ENCODE measurements around the gene ZNF282.
A peak's percentile ranks its signal among the peaks of the same experiment; 100 is the strongest.

ZNF282 gene

GRCh38 chr7:149195180-149196150 lies at the start of gene ZNF282:
Gene ZNF282 (plus strand): TSS chr7:149195546. CDS start chr7:149195590, 44 bp downstream.
- DNase-seq: peak; percentile 37 to 62 (median 49)

DNA sequence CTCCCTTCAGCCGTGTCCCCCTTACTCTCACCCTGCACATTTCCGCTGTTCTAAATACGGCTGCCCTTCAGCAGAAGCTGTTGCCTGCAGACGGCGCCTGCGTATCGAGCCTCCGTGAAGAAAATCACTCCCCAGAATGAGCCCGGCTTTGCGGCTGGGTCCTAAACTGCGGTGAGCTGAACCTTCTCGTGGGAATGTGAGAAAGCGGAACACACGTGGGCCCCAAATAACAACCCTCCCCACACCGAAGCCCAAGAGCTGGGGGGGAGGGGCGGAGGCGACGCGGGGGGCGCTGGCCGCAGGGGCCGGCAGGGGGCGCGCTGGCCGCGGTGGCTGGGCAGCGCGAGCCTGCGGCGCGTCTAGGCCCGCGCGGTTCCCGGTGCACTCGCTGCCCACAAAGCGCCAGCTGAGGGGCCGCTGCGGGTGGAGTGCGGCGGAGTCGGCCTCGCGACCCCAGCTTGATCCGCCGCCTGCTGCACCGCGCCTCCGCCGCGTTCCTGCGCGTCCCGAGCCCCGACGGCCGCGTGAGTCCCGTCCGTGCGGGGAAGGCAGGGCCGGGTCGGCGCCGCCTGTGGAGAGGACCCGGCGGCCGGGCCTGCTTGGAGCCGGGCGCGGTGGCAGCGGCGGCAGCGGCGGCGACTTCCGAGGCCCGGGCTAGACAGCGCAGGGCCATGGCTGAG lies 48.1 kb upstream of the ZNF282 start, which contains the start of gene ZNF398:
Gene ZNF398, plus strand, starts transcription at position 382 of the 680 bp plus-strand sequence. Its CDS starts 290 bp downstream, at position 672.
- peak; percentile 61 to 74 (median 68) for DNase-seq

DNA sequence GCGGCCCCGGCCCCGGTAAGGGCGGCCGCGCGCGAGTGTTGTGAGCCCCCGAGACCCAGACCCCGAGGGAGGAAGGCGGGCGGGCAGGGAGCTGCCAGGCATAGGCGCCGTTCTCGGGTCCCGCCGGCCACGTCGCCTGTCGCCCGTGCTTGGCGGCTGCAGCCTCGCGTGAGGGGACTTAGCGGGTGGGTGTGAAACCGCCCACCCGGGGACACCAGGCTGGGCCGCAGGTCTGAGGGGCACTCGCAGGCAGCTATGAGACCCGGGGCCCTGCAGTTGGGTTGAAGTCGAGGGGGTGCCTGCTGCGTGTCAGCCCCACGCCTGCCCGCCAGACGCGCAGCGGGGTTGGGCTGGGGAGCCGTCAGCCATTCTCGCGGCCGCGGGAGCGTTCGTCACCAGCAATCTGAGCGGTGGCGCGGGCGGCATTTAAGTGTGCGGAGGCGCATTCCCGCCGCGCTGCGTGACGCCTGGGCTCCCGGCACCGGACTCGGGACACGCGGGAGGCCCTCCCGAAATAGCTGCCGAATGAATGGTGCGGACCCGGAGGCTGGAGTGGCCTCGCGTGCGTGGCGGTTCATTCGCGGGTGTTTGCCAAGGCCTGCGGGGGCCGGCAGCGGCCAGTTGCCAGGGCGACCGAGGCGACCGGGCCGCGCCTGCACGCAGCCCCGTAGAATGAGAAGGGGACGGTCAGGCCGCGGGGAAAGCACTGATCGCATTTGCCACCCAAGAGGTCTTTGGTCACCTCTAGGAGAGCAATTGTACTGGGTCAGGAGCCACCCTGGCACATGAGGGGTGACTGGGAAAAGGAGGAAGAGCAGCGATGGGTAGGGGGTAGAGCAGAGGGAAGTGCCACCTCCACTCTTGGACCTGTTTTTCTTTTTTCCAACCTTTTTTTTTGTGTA lies 47.3 kb upstream of the ZNF282 start:
- DNase-seq: peak; percentile 23 to 49 (median 42)

GRCh38 chr7:149150981-149151380 lies 44.4 kb upstream of the ZNF282 start:
- no peak for DNase-seq

GRCh38 chr7:149153346-149153745 lies 42.0 kb upstream of the ZNF282 start:
- no peak for DNase-seq

DNA sequence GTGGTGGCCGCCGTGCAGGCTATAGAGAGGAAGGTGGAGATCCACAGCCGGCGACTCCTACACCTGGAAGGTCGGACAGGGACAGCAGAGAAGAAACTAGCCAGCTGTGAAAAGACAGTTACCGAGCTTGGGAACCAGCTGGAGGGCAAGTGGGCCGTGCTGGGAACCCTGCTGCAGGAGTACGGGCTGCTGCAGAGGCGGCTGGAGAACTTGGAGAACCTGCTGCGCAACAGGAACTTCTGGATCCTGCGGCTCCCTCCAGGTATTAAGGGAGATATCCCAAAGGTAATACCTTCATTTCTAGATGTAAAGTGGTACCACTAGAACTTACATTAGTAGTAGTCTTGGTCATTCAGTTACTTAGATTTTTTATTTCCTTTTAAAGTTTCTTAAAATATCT lies 41.3 kb upstream of the ZNF282 start:
- DNase-seq: no peak

- no peak for DNase-seq
These were observed 38.4 kb upstream of the ZNF282 start for GRCh38 chr7:149156898-149157297.

DNA sequence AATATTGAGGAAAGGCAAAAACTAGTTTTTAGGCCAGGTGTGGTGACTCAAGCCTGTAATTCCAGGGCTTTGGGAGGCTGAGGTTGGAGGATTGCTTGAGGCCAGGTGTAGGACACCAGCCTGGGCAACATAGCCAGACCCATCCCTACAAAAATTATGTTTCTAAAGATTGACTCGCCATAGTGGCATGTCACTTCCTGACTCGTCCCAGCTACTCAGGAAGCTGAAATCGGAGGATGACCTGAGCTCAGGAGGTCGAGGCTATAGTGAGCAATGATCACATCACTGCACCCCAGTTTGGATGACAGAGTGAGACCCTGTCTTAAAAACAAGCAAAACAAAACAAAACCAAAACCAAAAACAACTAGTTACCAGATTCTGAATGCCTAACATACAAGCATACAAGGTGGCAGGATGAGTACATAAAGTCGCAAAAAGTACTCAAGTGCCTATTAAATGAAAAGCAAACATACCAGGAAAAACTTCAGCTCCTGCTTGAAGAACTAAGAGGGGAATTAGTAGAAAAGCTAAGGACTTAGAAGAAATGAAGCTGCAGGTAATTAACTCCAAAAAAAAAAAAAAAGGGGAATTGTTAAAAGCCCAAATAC lies 34.0 kb upstream of the ZNF282 start:
- no peak for DNase-seq

GRCh38 chr7:149166142-149166541 lies 29.2 kb upstream of the ZNF282 start:
- no peak for DNase-seq

- DNase-seq: no peak
These were observed 28.6 kb upstream of the ZNF282 start for GRCh38 chr7:149166630-149167352.

DNA sequence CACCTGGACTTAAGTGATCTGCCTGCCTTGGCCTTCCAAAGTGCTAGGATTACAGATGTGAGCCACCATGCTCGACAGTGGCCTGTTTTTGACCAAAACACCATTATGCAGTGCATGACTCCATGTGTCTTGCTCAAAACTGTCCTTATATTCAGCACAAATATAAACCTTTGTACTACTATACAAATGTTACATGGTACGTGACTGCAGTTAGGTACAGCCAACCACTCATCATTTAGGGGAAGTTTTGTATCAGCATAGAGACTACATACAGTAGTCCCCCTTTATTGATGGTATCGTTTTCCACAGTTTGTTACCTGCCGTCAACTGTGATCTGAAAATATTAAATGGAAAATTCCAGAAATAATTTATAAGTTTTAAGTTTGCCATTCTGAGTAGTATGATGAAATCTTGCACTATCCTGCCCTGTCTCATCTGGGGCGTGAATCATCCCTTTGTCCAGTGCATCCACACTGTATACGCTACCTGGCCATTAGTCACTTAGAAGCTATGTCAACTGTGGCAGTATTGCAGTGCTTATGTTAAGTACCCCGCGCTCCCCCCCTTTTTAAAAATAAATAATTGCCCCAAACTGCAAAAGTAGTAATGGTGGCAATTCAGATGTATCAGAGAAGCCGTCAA lies 23.3 kb upstream of the ZNF282 start:
- no peak for DNase-seq

- no peak for DNase-seq
These were observed 22.8 kb upstream of the ZNF282 start for GRCh38 chr7:149172534-149172920.

- DNase-seq: no peak
These were observed 20.2 kb upstream of the ZNF282 start for GRCh38 chr7:149175150-149175549.

GRCh38 chr7:149179241-149179640 lies 16.1 kb upstream of the ZNF282 start:
- no peak for DNase-seq

- DNase-seq: no peak
These were observed 14.5 kb upstream of the ZNF282 start for GRCh38 chr7:149180722-149181449.

GRCh38 chr7:149181450-149181790 lies 13.9 kb upstream of the ZNF282 start:
- DNase-seq: no peak

DNA sequence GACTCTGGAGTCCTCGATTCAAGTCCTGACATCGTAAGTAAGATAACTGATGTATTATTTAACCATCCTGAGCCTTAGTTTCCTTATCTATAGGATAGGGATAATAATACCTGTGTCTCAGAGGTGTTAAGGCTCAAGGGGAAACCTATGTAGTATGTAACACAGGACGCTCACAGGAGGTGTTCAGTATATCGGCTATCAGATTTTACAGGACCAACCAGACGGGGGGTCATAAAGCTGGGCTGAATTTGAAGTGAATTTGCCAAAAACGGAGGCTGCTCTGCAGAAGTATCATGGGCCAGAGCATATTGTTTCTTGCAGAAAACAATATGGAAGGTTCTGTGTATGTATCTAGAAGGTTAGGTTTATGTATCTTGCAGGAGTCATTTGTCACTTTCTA lies 11.1 kb upstream of the ZNF282 start:
- DNase-seq: no peak

GRCh38 chr7:149188213-149188612 lies 7.1 kb upstream of the ZNF282 start:
- DNase-seq: no peak

GRCh38 chr7:149188637-149189259 lies 6.6 kb upstream of the ZNF282 start:
- no peak for DNase-seq

DNA sequence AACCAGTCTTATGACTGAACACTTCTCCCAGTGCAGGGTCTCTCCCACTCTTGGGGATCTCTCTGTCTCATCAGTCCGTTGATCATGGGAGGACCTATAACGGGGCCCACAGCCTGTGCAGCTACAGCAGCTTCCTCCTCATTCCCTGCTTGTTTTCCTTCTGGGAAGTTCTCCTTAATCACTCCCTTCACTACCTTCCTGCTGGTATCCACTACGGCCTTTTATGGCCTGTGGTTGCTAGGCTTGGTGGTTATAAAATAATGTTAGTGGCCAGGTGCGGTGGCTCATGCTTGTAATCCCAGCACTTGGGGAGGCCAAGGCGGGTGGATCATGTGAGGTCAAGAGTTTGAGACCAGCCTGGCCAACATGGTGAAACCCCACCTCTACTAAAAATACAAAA lies 3.5 kb upstream of the ZNF282 start:
- DNase-seq: no peak

Data from activated CD4-positive, CD25-positive, alpha-beta regulatory T cell (primary cell).